ENCODE measurements around the gene NAV1. TPM values are rescaled to one million over a fixed set of nuclear protein-coding genes. Genes with fewer than 3 reads are reported as not detected.

The NAV1 gene
- total and polyA plus RNA-seq, 9 of the 15 experiments (the other 6 are each of a cell fraction or from before 2014, with no cell fraction given): 0.91 to 16.8 (median 3.2) TPM

DNA sequence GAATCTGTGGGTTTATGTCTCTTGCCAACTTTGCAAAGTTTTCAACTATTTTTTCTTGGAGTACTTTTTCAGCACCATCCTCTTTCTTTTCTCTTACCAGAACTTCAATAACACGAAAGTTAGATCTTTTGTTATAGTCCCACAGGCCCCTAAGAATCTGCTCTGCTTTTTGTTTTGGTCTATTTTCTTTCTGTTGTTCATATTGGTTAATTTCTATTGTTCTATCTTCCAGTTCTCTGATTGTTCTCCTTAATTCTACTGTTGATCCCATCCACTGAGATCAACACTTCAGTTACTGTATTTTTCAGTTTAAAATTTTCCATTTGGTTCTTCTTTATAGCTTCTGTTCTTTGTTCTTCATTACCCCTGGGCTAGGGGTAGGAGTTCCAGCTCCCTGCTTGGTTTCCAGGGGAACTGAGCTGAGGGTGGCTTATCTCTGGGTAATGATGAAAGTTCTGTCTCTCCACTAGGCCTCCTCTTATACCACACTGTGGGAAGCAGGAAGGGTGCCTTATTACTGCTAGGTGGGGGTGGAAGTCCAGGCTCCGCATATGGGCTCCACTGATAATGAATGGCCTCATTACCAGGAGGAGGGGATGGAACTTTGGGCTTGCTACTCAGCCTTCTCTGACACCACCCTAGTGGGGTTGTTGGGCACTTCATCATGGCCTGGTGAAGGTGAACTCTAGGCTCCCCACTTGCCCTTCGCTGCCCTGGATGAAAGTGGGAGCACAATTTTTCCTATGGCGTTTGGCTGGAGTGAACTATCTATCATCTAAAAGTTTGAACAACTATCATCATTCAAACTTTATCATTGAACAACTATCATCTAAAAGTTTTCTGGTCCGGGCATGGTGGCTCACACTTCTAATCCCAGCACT, 39.3 kb downstream of the NAV1 start (continued):
- TF ChIP-seq TAF9B (IDR thresholded peaks at IDR 0.05; ENCODE audit: partially characterized antibody) (no peak), CEBPG (CRISPR knock-in tag; IDR thresholded peaks at IDR 0.05) (peak; percentile 84), CEBPG (tag; conservative IDR thresholded peaks at IDR 0.05 in 1 of 2, IDR thresholded peaks at IDR 0.05 in 1 of 2) (peak; percentile 60 to 85; a peak in 3 of 4 replicates), ZNF707 (CRISPR knock-in tag; conservative IDR thresholded peaks at IDR 0.05) (peak; percentile 79), ZNF41 (CRISPR knock-in tag; conservative IDR thresholded peaks at IDR 0.05) (no peak), SRSF7 (optimal IDR thresholded peaks at IDR 0.05; ENCODE audit: low read depth, low read length) (no peak), CTBP1 (IDR thresholded peaks at IDR 0.05; ENCODE audit: borderline replicate concordance) (peak; percentile 99), SREBF1 (IDR thresholded peaks at IDR 0.05; ENCODE audit: borderline replicate concordance, low read depth, low read length) (no peak), PHB (CRISPR knock-in tag; IDR thresholded peaks at IDR 0.05) (no peak), HSF4 (CRISPR knock-in tag; IDR thresholded peaks at IDR 0.05; ENCODE audit: borderline replicate concordance) (no peak), MTA1 (IDR thresholded peaks at IDR 0.05; ENCODE audit: borderline replicate concordance) (peak; percentile 69; the same call in 1 of the 2 replicates), TOE1 (IDR thresholded peaks at IDR 0.05; ENCODE audit: borderline replicate concordance) (peak; percentile 58; the same call in 1 of the 2 replicates), TOE1 (CRISPR knock-in tag; IDR thresholded peaks at IDR 0.05; ENCODE audit: borderline replicate concordance, low read depth) (no peak), CHD4 (IDR thresholded peaks at IDR 0.05; ENCODE audit: insufficient read depth, insufficient replicate concordance, low read depth, low read length, poor library complexity, severe bottlenecking) (no peak), E2F3 (CRISPR knock-in tag; IDR thresholded peaks at IDR 0.05) (no peak), FOXK2 (conservative IDR thresholded peaks at IDR 0.05 in 1 of 2, IDR thresholded peaks at IDR 0.05 in 1 of 2; ENCODE audit: low read depth in 2 of 2) (peak; percentile 41 to 52; a peak in 3 of 4 replicates), BRCA1 (IDR thresholded peaks at IDR 0.05) (no peak), BRCA1 (CRISPR knock-in tag; IDR thresholded peaks at IDR 0.05) (no peak)
- TF ChIP-seq, protein P1, sequence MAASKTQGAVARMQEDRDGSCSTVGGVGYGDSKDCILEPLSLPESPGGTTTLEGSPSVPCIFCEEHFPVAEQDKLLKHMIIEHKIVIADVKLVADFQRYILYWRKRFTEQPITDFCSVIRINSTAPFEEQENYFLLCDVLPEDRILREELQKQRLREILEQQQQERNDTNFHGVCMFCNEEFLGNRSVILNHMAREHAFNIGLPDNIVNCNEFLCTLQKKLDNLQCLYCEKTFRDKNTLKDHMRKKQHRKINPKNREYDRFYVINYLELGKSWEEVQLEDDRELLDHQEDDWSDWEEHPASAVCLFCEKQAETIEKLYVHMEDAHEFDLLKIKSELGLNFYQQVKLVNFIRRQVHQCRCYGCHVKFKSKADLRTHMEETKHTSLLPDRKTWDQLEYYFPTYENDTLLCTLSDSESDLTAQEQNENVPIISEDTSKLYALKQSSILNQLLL (CRISPR knock-in tag; IDR thresholded peaks at IDR 0.05; ENCODE audit: borderline replicate concordance): no peak
- TF ChIP-seq, protein P2, sequence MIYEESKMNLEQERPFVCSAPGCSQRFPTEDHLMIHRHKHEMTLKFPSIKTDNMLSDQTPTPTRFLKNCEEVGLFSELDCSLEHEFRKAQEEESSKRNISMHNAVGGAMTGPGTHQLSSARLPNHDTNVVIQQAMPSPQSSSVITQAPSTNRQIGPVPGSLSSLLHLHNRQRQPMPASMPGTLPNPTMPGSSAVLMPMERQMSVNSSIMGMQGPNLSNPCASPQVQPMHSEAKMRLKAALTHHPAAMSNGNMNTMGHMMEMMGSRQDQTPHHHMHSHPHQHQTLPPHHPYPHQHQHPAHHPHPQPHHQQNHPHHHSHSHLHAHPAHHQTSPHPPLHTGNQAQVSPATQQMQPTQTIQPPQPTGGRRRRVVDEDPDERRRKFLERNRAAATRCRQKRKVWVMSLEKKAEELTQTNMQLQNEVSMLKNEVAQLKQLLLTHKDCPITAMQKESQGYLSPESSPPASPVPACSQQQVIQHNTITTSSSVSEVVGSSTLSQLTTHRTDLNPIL (CRISPR knock-in tag; IDR thresholded peaks at IDR 0.05): no peak
- TF ChIP-seq, protein P3, sequence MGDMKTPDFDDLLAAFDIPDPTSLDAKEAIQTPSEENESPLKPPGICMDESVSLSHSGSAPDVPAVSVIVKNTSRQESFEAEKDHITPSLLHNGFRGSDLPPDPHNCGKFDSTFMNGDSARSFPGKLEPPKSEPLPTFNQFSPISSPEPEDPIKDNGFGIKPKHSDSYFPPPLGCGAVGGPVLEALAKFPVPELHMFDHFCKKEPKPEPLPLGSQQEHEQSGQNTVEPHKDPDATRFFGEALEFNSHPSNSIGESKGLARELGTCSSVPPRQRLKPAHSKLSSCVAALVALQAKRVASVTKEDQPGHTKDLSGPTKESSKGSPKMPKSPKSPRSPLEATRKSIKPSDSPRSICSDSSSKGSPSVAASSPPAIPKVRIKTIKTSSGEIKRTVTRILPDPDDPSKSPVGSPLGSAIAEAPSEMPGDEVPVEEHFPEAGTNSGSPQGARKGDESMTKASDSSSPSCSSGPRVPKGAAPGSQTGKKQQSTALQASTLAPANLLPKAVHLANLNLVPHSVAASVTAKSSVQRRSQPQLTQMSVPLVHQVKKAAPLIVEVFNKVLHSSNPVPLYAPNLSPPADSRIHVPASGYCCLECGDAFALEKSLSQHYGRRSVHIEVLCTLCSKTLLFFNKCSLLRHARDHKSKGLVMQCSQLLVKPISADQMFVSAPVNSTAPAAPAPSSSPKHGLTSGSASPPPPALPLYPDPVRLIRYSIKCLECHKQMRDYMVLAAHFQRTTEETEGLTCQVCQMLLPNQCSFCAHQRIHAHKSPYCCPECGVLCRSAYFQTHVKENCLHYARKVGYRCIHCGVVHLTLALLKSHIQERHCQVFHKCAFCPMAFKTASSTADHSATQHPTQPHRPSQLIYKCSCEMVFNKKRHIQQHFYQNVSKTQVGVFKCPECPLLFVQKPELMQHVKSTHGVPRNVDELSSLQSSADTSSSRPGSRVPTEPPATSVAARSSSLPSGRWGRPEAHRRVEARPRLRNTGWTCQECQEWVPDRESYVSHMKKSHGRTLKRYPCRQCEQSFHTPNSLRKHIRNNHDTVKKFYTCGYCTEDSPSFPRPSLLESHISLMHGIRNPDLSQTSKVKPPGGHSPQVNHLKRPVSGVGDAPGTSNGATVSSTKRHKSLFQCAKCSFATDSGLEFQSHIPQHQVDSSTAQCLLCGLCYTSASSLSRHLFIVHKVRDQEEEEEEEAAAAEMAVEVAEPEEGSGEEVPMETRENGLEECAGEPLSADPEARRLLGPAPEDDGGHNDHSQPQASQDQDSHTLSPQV (IDR thresholded peaks at IDR 0.05): peak; percentile 98

Measured in K562 (cell line).